K562 (cell line): ENCODE measurements around the gene PPP1R13L.

ENCODE experiments used
- CHD4 ChIP-seq: fragments of 200-600 bp; sonication (generic); IDR thresholded peaks from 3 replicates; pipeline ENCODE4 v1.6.1; 2012; ENCODE audit warnings: low read depth, mild to moderate bottlenecking, mixed read lengths, low read length, inconsistent platforms; ENCODE audit not compliant: insufficient read depth, insufficient replicate concordance, poor library complexity, severe bottlenecking
- GABPB2 ChIP-seq: fragments of 250-450 bp; sonication (Bioruptor Pico); conservative IDR thresholded peaks from 2 replicates; pipeline ENCODE4 v1.5.1; 2021; ENCODE audit warnings: mild to moderate bottlenecking
- KDM4B ChIP-seq, 2 experiments: fragments of 450-650 bp in 1 of 2; sonication (generic) in 1 of 2; IDR thresholded peaks; 2 replicates each; pipeline ENCODE4 v1.6.1; 2016 to 2017; ENCODE audit warnings: borderline replicate concordance in 2 of 2, antibody characterized with exemption in 1 of 2, low read depth in 1 of 2, mild to moderate bottlenecking in 1 of 2
- MCM2 ChIP-seq: fragments of 450-650 bp; IDR thresholded peaks from 2 replicates; pipeline ENCODE4 v1.6.1; 2017; ENCODE audit warnings: low read depth, mild to moderate bottlenecking
- NBN ChIP-seq: fragments of 450-650 bp; IDR thresholded peaks from 2 replicates; pipeline ENCODE4 v1.6.1; 2016; ENCODE audit warnings: low read depth, mild to moderate bottlenecking
- PPARD ChIP-seq: fragments of 250-450 bp; sonication (Bioruptor Pico); IDR thresholded peaks from 2 replicates; pipeline ENCODE4 v1.8.0; 2022; ENCODE audit warnings: inconsistent platforms, mild to moderate bottlenecking, moderate library complexity
- SMAD3 ChIP-seq: fragments of 450-650 bp; formaldehyde crosslinking; conservative IDR thresholded peaks from 2 replicates; pipeline ENCODE4 v1.4.0; 2020; ENCODE audit warnings: mild to moderate bottlenecking
- TRIM28 ChIP-seq: fragments of 450-650 bp; IDR thresholded peaks from 2 replicates; pipeline ENCODE4 v1.6.1; 2017
- ZNF785 ChIP-seq: fragments of 250-450 bp; sonication (Bioruptor Pico); IDR thresholded peaks from 2 replicates; pipeline ENCODE4 v1.4.0; 2020; ENCODE audit warnings: mild to moderate bottlenecking
- TF ChIP-seq, protein P1 (sequence below), 2 experiments: fragments of 450-650 bp; formaldehyde crosslinking in 1 of 2; IDR thresholded peaks; 2 replicates each; pipeline versions ENCODE4 v1.4.0 to v1.6.1; 2014 to 2020; ENCODE audit warnings: mild to moderate bottlenecking in 2 of 2, borderline replicate concordance in 1 of 2, low read depth in 1 of 2
- TF ChIP-seq, protein P2 (sequence below), 3 experiments: IDR thresholded peaks in 2 of 3; conservative IDR thresholded peaks in 1 of 3; 2 replicates each; pipeline ENCODE4 v1.5.1; 2011 to 2012; ENCODE audit warnings: low read length in 3 of 3, mild to moderate bottlenecking in 3 of 3, control low read depth in 2 of 3, improper control_type of control experiment in 1 of 3, inconsistent platforms in 1 of 3, low read depth in 1 of 3, mixed read lengths in 1 of 3, moderate library complexity in 1 of 3; ENCODE audit not compliant: insufficient read depth in 2 of 3
- TF ChIP-seq, protein P3 (sequence below), 3 experiments: fragments of 200-800 bp in 1 of 3; fragments of 250-450 bp in 1 of 3; fragments of 450-650 bp in 1 of 3; sonication (Bioruptor Pico) in 1 of 3; sonication (Bioruptor generic) in 1 of 3; formaldehyde crosslinking in 1 of 3; IDR thresholded peaks; 2 replicates each; pipeline versions ENCODE4 v1.6.1 to v1.8.0; 2016 to 2022; ENCODE audit warnings: mild to moderate bottlenecking in 2 of 3, missing genetic modification characterization in 2 of 3, missing compliant biosample characterization in 1 of 3, moderate library complexity in 1 of 3

DNA sequence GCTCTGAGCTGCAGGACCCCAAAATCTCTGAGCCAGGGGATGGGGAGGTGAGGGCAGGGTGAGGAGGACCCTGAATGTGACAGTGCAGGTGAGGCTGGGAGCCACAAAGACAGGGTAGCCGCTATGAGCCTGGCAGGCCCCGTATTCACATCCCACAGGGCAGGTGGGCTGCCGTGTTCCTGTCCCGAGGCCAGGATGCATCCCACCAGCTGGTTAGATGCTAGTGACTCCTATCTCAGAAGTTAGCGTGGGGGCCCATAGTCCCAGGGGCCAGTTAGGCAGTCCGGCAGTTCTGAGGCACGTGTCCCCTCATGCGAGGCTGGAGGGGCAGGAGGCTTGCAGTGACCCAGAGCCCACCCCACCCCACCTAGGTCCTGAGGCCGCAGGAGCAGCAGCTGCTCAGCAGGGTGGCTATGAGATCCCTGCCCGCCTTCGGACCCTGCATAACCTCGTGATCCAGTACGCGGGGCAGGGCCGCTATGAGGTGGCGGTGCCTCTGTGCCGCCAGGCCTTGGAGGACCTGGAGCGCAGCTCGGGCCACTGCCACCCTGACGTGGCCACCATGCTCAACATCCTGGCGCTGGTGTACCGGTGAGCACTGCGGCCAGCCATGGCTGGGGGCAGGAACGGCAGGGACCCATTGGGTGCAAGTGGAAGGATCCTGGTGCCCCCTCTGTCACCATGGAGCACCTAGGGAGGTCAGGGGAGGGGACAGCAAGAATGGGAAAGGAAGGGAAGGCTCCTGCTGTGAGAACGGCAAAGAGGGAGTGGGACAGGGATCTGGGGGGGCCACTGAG is 57.1 kb downstream of the PPP1R13L start:
- no peak for TF ChIP-seq SMAD3 (CRISPR knock-in tag)
- TF ChIP-seq MCM2 = no peak
- no peak for TF ChIP-seq PPARD
- TF ChIP-seq KDM4B (IDR thresholded peaks at IDR 0.05; ENCODE audit: borderline replicate concordance in 2 of 2, low read depth in 1 of 2) = no peak
- TF ChIP-seq, protein P1, sequence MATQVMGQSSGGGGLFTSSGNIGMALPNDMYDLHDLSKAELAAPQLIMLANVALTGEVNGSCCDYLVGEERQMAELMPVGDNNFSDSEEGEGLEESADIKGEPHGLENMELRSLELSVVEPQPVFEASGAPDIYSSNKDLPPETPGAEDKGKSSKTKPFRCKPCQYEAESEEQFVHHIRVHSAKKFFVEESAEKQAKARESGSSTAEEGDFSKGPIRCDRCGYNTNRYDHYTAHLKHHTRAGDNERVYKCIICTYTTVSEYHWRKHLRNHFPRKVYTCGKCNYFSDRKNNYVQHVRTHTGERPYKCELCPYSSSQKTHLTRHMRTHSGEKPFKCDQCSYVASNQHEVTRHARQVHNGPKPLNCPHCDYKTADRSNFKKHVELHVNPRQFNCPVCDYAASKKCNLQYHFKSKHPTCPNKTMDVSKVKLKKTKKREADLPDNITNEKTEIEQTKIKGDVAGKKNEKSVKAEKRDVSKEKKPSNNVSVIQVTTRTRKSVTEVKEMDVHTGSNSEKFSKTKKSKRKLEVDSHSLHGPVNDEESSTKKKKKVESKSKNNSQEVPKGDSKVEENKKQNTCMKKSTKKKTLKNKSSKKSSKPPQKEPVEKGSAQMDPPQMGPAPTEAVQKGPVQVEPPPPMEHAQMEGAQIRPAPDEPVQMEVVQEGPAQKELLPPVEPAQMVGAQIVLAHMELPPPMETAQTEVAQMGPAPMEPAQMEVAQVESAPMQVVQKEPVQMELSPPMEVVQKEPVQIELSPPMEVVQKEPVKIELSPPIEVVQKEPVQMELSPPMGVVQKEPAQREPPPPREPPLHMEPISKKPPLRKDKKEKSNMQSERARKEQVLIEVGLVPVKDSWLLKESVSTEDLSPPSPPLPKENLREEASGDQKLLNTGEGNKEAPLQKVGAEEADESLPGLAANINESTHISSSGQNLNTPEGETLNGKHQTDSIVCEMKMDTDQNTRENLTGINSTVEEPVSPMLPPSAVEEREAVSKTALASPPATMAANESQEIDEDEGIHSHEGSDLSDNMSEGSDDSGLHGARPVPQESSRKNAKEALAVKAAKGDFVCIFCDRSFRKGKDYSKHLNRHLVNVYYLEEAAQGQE (IDR thresholded peaks at IDR 0.05; ENCODE audit: borderline replicate concordance) = no peak
- TF ChIP-seq, protein P1 (CRISPR knock-in tag; IDR thresholded peaks at IDR 0.05; ENCODE audit: low read depth) = no peak
- no peak for TF ChIP-seq ZNF785
- no peak for TF ChIP-seq CHD4
- TF ChIP-seq, protein P2, sequence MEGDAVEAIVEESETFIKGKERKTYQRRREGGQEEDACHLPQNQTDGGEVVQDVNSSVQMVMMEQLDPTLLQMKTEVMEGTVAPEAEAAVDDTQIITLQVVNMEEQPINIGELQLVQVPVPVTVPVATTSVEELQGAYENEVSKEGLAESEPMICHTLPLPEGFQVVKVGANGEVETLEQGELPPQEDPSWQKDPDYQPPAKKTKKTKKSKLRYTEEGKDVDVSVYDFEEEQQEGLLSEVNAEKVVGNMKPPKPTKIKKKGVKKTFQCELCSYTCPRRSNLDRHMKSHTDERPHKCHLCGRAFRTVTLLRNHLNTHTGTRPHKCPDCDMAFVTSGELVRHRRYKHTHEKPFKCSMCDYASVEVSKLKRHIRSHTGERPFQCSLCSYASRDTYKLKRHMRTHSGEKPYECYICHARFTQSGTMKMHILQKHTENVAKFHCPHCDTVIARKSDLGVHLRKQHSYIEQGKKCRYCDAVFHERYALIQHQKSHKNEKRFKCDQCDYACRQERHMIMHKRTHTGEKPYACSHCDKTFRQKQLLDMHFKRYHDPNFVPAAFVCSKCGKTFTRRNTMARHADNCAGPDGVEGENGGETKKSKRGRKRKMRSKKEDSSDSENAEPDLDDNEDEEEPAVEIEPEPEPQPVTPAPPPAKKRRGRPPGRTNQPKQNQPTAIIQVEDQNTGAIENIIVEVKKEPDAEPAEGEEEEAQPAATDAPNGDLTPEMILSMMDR (IDR thresholded peaks at IDR 0.05 in 2 of 3, conservative IDR thresholded peaks at IDR 0.05 in 1 of 3; ENCODE audit: insufficient read depth in 2 of 3, low read depth in 1 of 3, low read length in 3 of 3) = no peak
- no peak for TF ChIP-seq TRIM28
- TF ChIP-seq GABPB2 = no peak
- TF ChIP-seq, protein P3, sequence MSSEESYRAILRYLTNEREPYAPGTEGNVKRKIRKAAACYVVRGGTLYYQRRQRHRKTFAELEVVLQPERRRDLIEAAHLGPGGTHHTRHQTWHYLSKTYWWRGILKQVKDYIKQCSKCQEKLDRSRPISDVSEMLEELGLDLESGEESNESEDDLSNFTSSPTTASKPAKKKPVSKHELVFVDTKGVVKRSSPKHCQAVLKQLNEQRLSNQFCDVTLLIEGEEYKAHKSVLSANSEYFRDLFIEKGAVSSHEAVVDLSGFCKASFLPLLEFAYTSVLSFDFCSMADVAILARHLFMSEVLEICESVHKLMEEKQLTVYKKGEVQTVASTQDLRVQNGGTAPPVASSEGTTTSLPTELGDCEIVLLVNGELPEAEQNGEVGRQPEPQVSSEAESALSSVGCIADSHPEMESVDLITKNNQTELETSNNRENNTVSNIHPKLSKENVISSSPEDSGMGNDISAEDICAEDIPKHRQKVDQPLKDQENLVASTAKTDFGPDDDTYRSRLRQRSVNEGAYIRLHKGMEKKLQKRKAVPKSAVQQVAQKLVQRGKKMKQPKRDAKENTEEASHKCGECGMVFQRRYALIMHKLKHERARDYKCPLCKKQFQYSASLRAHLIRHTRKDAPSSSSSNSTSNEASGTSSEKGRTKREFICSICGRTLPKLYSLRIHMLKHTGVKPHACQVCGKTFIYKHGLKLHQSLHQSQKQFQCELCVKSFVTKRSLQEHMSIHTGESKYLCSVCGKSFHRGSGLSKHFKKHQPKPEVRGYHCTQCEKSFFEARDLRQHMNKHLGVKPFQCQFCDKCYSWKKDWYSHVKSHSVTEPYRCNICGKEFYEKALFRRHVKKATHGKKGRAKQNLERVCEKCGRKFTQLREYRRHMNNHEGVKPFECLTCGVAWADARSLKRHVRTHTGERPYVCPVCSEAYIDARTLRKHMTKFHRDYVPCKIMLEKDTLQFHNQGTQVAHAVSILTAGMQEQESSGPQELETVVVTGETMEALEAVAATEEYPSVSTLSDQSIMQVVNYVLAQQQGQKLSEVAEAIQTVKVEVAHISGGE (CRISPR knock-in tag; IDR thresholded peaks at IDR 0.05) = no peak
- TF ChIP-seq NBN = no peak
